IPS-NIHi7 (cell line): Measurements from ENCODE around the gene OSBPL1A.
A peak's percentile ranks its signal among the peaks of the same experiment; 100 is the strongest.

Experiments
- DNase-seq: peaks from one replicate; pipeline ENCODE4 v3.0.0; 2012; ENCODE audit warnings: mixed read lengths; ENCODE audit errors: extremely low spot score

OSBPL1A gene

DNA sequence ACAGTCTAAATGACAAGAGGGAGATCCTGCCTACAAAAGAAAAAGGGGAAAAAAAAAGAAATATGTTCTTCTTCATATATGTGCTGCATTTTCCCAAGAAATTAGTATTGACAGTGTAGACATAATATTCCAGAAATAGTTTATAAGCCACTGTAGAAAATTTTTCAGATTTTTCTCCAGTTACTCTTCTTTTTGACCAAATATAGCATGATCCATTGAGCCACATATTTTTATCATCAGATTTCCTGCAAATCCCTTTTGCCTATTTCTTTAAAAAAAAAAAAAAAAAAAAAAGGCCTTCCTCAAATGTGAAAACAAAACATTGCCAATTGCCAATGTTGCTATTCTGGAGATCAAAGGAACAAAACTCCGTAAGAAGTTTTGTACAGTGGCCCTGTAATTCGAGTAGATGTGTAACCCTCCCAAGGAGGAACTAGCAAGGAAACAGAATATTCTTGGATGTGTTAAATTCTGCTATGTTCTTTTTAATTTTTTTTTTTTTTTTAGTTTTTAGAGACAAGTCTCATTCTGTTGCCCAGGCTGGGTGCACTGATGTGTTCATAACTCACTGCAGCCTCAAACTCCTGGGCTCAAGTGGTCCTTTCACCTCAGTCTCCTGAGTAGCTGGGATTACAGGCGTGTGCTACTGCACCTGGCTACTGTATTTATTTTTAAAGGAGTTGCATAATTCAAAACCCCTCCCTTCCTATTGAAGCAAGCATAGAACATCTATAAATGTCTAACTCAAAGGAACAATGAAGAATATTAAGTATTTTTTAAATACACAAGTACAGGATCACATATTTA lies 271.3 kb downstream of the OSBPL1A start:
- DNase-seq, result no peak

DNA sequence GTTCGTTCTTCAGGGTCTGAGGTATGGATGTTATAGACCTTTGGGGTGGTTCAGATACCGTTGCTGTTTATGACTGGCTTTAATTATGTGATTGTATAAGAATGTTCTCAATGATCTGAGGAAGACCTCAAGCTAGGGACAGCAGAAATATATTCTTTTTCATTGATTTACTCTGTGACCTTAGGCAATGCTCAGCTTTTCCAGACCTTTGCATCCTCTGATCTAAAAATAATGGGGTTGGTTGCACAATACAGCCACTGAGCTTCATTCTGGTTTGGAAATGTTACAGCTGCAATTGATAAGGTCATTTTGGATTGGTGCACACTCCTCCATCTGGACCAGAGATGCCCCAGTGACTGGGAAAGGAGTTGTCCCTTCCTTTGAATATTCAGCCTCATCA lies 276.0 kb downstream of the OSBPL1A start:
- no peak for DNase-seq

DNA sequence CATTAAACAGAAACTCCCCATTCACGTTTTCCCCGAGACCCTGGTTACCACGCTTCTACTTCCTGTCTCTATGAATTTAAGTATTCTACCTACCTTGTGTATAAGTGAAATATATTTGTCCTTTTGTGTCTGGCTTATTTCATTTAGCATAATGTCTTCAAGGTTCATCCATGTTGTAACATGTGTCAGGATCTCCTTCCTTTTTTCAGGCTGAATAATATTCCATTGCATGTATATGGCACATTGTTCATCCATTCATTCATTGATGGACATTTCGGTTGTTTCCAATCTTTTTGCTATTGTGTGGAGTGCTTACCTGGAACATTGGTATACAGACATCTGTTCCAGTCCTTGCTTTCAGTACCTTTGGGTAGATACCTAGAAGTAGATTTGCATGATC lies 276.9 kb downstream of the OSBPL1A start:
- no peak for DNase-seq

DNA sequence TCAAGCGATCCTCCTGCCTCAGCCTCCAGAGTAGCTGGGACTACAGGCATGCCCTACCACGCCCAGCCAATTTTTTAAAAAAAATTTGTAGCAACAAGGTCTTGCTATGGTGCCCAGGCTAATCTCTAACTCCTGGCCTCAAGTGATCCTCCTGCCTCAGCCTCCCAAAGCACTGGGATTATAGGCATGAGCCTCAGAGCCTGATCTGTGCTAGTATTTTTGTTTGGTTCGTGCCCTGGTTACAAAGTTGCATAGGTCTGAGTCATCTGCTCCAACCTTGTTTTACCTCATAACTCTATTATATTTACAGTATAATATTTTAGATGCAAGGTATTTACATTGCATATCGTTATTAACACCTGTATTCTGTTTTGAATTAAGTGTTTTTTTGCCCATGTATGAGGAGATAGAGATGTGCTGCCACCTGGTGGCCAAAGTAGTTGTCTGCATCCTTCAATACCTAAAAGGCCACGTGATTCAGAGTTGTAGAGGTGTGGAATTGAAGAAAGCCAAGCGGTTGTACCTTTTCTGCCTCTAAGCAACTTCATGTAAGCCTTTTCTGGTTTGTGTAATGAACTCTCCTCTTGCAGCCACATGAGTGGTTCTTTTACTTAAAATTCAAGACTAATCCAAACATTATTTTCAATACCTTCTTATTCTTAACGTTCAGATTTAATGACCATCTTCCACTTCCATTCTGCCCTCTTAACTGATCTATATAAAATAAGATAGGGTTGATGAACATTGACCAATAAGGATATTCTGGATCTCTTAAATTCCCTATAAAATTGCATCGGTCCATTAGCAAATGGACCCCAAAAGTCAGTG lies 278.7 kb downstream of the OSBPL1A start:
- DNase-seq, result peak; percentile 64

DNA sequence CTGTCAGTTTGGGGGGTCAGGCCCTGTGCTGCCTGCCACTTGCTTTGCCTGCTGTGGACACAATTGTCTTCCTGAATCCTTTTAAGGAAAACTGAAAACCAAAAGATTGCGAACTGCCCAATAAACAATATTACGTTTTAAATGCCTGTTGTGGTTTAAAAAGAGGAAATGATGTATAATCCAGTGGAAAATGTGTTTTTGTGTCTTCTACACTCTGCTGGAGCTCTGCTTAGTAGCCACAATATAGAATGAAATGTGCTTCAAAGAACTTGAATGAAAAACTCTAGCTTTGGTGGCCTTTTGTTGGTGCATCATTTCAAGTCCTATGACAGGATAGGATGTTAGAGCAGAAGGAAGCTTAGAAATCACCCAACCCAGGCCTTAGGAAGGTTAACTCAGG lies 282.0 kb downstream of the OSBPL1A start:
- DNase-seq, result no peak

DNA sequence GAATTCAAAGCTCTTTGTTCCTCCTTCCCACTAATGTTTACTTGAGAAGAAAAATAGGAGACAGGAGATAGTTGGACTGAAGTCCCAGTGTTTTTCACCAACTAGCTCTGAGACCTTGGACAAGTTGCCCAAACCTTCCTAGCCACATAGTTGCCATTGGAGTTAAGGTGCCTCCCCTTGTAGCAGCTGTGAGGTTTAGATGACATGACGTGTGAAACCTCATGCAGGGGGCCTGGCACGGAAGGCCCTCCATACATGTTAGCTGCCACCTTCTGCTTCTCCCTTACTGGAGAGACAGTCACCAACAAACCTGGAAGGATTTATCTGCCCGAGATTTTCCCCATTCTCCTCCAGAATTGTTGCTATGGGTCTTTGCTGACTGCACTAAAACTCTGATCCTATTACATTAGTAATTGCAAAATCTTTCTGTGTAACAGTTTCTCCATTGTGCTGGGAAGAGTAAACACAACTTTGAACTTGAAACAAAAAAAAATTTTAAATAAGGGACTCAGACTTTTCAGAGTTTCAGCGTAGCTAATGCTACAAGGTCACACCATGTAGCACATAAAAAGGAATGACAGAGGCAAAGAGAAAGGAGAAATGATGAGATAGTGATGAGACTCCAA lies 282.6 kb downstream of the OSBPL1A start:
- no peak for DNase-seq

DNA sequence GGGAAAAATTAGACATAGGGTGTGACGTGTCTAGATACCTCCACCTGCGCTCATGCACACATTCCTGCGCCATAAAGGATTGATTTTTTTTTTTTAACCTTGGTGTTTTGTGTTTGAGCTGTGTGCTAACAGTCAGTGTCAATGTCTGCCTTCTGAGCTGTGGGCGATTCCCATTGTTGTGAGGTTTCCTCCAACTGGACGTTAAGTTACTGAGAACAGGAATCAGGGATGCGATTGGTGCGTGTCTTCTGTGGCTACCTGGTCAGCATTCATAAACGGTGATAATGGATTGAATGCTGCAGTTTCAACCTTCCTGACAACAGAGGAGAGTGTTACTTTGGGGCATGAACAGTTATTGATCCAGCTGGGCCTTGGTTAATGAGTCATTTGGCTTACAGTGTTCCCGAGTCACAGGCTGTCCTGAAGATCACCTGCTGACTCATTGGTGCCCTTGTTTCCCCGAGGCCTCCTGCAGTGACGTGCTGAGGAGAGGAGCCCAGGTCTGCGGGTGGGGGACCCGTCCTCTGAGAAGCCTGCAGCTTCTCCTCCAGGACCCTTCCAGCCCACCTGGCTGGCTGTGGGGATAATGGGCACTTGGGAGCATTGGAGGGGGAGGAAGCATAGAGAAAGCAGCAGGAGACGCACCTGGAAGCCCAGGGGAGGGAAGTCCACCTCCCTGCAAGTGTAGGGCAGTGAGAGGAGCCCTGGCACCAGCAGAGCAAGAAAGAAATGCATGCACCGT lies 284.6 kb downstream of the OSBPL1A start:
- DNase-seq, result peak; percentile 34

DNA sequence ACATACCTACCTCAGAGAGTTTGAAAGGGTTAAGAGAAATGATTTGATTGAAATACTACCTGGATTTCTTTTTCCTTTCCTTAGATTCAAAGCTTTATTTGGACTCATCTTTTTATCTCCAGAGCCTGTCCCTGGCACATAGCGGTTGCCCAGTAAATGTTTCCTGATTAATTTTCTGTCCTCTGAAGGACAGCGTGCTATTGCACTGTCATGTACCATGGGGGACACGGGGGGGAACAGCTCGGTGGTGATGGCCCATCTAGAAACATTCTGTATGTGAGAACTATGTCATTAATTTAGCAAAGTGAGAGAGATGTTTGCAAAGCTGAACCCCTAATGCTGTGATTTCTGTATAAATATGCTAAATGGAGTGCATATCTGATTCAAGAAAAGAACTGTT lies 285.2 kb downstream of the OSBPL1A start:
- DNase-seq, result no peak
